ENCODE measurements around the gene IRX2.

DNA sequence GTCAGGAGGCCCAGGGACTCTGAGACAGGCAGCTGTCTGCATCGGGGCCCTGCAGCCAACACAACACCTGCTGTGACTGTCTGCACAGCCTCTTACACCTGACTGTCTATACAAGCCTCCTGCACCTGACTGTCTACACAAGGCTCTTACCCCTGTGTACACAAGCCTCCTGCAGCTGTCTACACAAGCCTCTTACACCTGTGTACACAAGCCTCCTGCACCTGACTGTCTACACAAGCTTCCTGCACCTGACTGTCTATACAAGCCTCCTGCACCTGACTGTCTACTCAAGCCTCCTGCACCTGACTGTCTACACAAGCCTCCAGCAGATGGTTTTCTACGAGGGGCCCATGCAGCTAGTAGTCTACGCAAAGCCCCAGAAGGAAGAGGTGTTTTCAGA, 18.6 kb downstream of the IRX2 start:
- TF ChIP-seq CTCF (IDR thresholded peaks at IDR 0.05) (no peak), EZH2 (IDR thresholded peaks at IDR 0.05; ENCODE audit: borderline replicate concordance, insufficient read depth, low read depth, low read length, poor library complexity, severe bottlenecking) (no peak)
